IMR-90 (cell line): ENCODE measurements around the gene APPL2. TPM values are rescaled to one million over a fixed set of nuclear protein-coding genes. Genes with fewer than 3 reads are reported as not detected.

Source experiments
- ATAC-seq: fragments of 200-7000 bp; cut with Tn5 transposase; 2 replicates; pipeline ENCODE4 v1.9.1; 2020; ENCODE audit warnings: low read depth, mild to moderate bottlenecking, moderate library complexity
- BruUV-seq: library from RNA; stranded (reverse); fragments of 400-500 nt; replicated peaks from 2 replicates; lab custom pipeline; 2021; lab: Mats Ljungman, UMichigan
- CTCF ChIA-PET: fragments of 300-600 bp; formaldehyde crosslinking; extraction: SDS; loops from one replicate; lab custom pipeline; 2021; ENCODE audit warnings: antibody characterized with exemption; lab: Yijun Ruan, JAX
- POLR2A ChIA-PET: fragments of 300-600 bp; sonication (Branson Sonifier 250); formaldehyde crosslinking; loops from one replicate; lab custom pipeline; 2022; ENCODE audit warnings: antibody characterized with exemption; ENCODE audit not compliant: unreplicated experiment; lab: Charles Lee
- DNase-seq: peaks from one replicate; pipeline ENCODE4 v3.0.0; 2013
- H2AFZ ChIP-seq: replicated peaks from 2 replicates; pipeline ENCODE3; 2013; ENCODE audit warnings: low read length, mild to moderate bottlenecking; ENCODE audit not compliant: poor library complexity
- H2AK5ac ChIP-seq: 2 replicates; pipeline ENCODE4 v1.6.1; 2013; ENCODE audit warnings: low read depth, low read length, inconsistent platforms
- H2AK9ac ChIP-seq: replicated peaks from 2 replicates; pipeline ENCODE3; 2013; ENCODE audit warnings: mild to moderate bottlenecking, low read depth, low read length, moderate library complexity; ENCODE audit not compliant: poor library complexity
- H2BK120ac ChIP-seq: 2 replicates; pipeline ENCODE4 v1.6.1; 2013; ENCODE audit warnings: low read depth, low read length, inconsistent platforms
- H2BK15ac ChIP-seq: 3 replicates; pipeline ENCODE4 v1.6.1; 2013; ENCODE audit warnings: low read depth, low read length, inconsistent platforms
- H2BK20ac ChIP-seq: 2 replicates; pipeline ENCODE4 v1.6.1; 2013; ENCODE audit warnings: low read depth, mild to moderate bottlenecking, inconsistent platforms, low read length, moderate library complexity
- H2BK5ac ChIP-seq: 2 replicates; pipeline ENCODE4 v1.6.1; 2013; ENCODE audit warnings: mild to moderate bottlenecking, low read depth, low read length, inconsistent platforms; ENCODE audit not compliant: poor library complexity, severe bottlenecking
- H3K14ac ChIP-seq: replicated peaks from 2 replicates; pipeline ENCODE4 v1.6.1; 2013; ENCODE audit warnings: low read depth, low read length, inconsistent platforms
- H3K18ac ChIP-seq: 2 replicates; pipeline ENCODE4 v1.6.1; 2013; ENCODE audit warnings: low read depth, low read length, control low read depth
- H3K23ac ChIP-seq: 2 replicates; pipeline ENCODE4 v1.6.1; 2013; ENCODE audit warnings: low read depth, low read length, inconsistent platforms
- H3K27ac ChIP-seq: 2 replicates; pipeline ENCODE4 v1.5.1; 2013; ENCODE audit warnings: mild to moderate bottlenecking, control low read depth, low read length; ENCODE audit not compliant: insufficient read depth
- H3K27me3 ChIP-seq: 2 replicates; pipeline ENCODE4 v1.6.1; 2013; ENCODE audit warnings: low read length; ENCODE audit not compliant: control insufficient read depth, insufficient read depth
- H3K36me3 ChIP-seq: 2 replicates; pipeline ENCODE4 v1.6.1; 2013; ENCODE audit warnings: low read length, mixed read lengths; ENCODE audit not compliant: control insufficient read depth, insufficient read depth
- H3K4ac ChIP-seq: 2 replicates; pipeline ENCODE4 v1.6.1; 2013; ENCODE audit warnings: low read depth, low read length, inconsistent platforms
- H3K4me1 ChIP-seq: 2 replicates; pipeline ENCODE4 v1.6.1; 2013; ENCODE audit warnings: low read length, mixed read lengths; ENCODE audit not compliant: control insufficient read depth, insufficient read depth
- H3K4me2 ChIP-seq: 2 replicates; pipeline ENCODE4 v1.6.1; 2013; ENCODE audit warnings: low read depth, mild to moderate bottlenecking, control low read depth, low read length, moderate library complexity
- H3K4me3 ChIP-seq: 2 replicates; pipeline ENCODE4 v1.5.1; 2013; ENCODE audit warnings: low read depth, mild to moderate bottlenecking, control low read depth, low read length, moderate library complexity; ENCODE audit not compliant: insufficient read depth
- H3K56ac ChIP-seq: 2 replicates; pipeline ENCODE4 v1.6.1; 2013; ENCODE audit warnings: low read length, inconsistent platforms; ENCODE audit not compliant: insufficient read depth; ENCODE audit errors: extremely low read depth
- H3K79me1 ChIP-seq, 2 experiments: 2 replicates each; pipeline ENCODE4 v1.6.1; 2013; ENCODE audit warnings: low read length in 2 of 2, inconsistent platforms in 1 of 2, low read depth in 1 of 2
- H3K9ac ChIP-seq: 2 replicates; pipeline ENCODE4 v1.6.1; 2013; ENCODE audit warnings: low read depth, low read length, control low read depth
- H3K9me1 ChIP-seq: 2 replicates; pipeline ENCODE4 v1.6.1; 2013; ENCODE audit warnings: low read length, inconsistent platforms; ENCODE audit not compliant: insufficient read depth
- H3K9me3 ChIP-seq: 2 replicates; pipeline ENCODE4 v1.6.1; 2013; ENCODE audit warnings: low read length; ENCODE audit not compliant: control insufficient read depth, insufficient read depth
- H4K20me1 ChIP-seq: 2 replicates; pipeline ENCODE4 v1.6.1; 2013; ENCODE audit warnings: low read length, inconsistent platforms; ENCODE audit not compliant: insufficient read depth
- H4K5ac ChIP-seq: 2 replicates; pipeline ENCODE4 v1.6.1; 2013; ENCODE audit warnings: mild to moderate bottlenecking, low read depth, low read length, control low read depth
- H4K8ac ChIP-seq, 2 experiments: 2 replicates each; pipeline ENCODE4 v1.6.1; 2013; ENCODE audit warnings: low read depth in 2 of 2, low read length in 2 of 2, control low read depth in 1 of 2, inconsistent platforms in 1 of 2
- H4K91ac ChIP-seq: 2 replicates; pipeline ENCODE4 v1.6.1; 2013; ENCODE audit warnings: low read depth, low read length, inconsistent platforms; ENCODE audit not compliant: insufficient read depth
- BHLHE40 ChIP-seq: fragments of 150-350 bp; IDR thresholded peaks from 2 replicates; pipeline ENCODE4 v1.6.1; 2016; ENCODE audit warnings: mild to moderate bottlenecking, low read depth, low read length
- CEBPB ChIP-seq: IDR thresholded peaks from 2 replicates; pipeline ENCODE4 v1.6.1; 2012; ENCODE audit warnings: low read depth, low read length, improper control_type of control experiment
- CHD1 ChIP-seq: IDR thresholded peaks from 2 replicates; pipeline ENCODE4 v1.6.1; 2012; ENCODE audit warnings: low read depth, low read length, improper control_type of control experiment
- CTCF ChIP-seq: conservative IDR thresholded peaks from 2 replicates; pipeline ENCODE4 v1.5.1; 2012; ENCODE audit warnings: mild to moderate bottlenecking, low read depth, low read length, improper control_type of control experiment
- ELK1 ChIP-seq: fragments of 150-350 bp; IDR thresholded peaks from 2 replicates; pipeline ENCODE4 v1.6.1; 2016; ENCODE audit warnings: low read depth, mild to moderate bottlenecking, low read length, moderate library complexity, borderline replicate concordance
- FOS ChIP-seq: fragments of 150-350 bp; IDR thresholded peaks from 2 replicates; pipeline ENCODE4 v1.6.1; 2016; ENCODE audit warnings: low read depth, low read length
- MAFK ChIP-seq: IDR thresholded peaks from 2 replicates; pipeline ENCODE4 v1.6.1; 2012; ENCODE audit warnings: low read depth, low read length, improper control_type of control experiment
- MAZ ChIP-seq: IDR thresholded peaks from 2 replicates; pipeline ENCODE4 v1.6.1; 2012; ENCODE audit warnings: low read depth, mild to moderate bottlenecking, low read length, improper control_type of control experiment, moderate library complexity, borderline replicate concordance
- MXI1 ChIP-seq: IDR thresholded peaks from 2 replicates; pipeline ENCODE4 v1.6.1; 2012; ENCODE audit warnings: low read depth, mild to moderate bottlenecking, low read length, moderate library complexity, borderline replicate concordance
- NFE2L2 ChIP-seq: fragments of 150-350 bp; IDR thresholded peaks from 2 replicates; pipeline ENCODE4 v1.6.1; 2016; ENCODE audit warnings: low read depth, mild to moderate bottlenecking, low read length
- POLR2A ChIP-seq: IDR thresholded peaks from 2 replicates; pipeline ENCODE4 v1.6.1; 2012; ENCODE audit warnings: mild to moderate bottlenecking, low read depth, low read length
- RCOR1 ChIP-seq: IDR thresholded peaks from 2 replicates; pipeline ENCODE4 v1.6.1; 2012; ENCODE audit warnings: mild to moderate bottlenecking, low read length, improper control_type of control experiment; ENCODE audit not compliant: insufficient replicate concordance
- RFX5 ChIP-seq: IDR thresholded peaks from 2 replicates; pipeline ENCODE4 v1.8.0; 2012; ENCODE audit warnings: low read depth, mild to moderate bottlenecking, low read length, moderate library complexity
- SMC3 ChIP-seq: fragments of 150-350 bp; IDR thresholded peaks from 2 replicates; pipeline ENCODE4 v1.6.1; 2016; ENCODE audit warnings: low read depth, mild to moderate bottlenecking, antibody characterized with exemption, low read length, moderate library complexity
- USF2 ChIP-seq: fragments of 150-350 bp; IDR thresholded peaks from 2 replicates; pipeline ENCODE4 v1.6.1; 2017; ENCODE audit warnings: mild to moderate bottlenecking, antibody characterized with exemption, low read length, low read depth
- WGBS, 2 experiments: methylation state at CpG; one replicate each; pipeline versions ENCODE4 v1.1.5 to v1.1.7; 2013; ENCODE audit warnings: missing lambda C conversion rate in 2 of 2; ENCODE audit not compliant: insufficient read length in 1 of 2; ENCODE audit errors: extremely low coverage in 2 of 2; 5-methylcytosine and 5-hydroxymethylcytosine counted together
- dilution Hi-C: fragments of 300-500 bp; cut with HindIII; formaldehyde crosslinking; loops from one replicate; pipeline ENCODE4 v1.14.3; 2018; ENCODE audit warnings: low sequenced_read_pairs; ENCODE audit not compliant: unreplicated experiment
- in situ Hi-C: fragments of 300-500 bp; cut with MboI; formaldehyde crosslinking; loops from 3 replicates; pipeline ENCODE4 v1.14.3; 2019; ENCODE audit warnings: low sequenced_read_pairs, inconsistent platforms, mixed read lengths
- intact Hi-C: fragments of 100-400 bp; cut with micrococcal nuclease; formaldehyde crosslinking; loops from 2 replicates; pipeline ENCODE4 v1.10.0; 2022
- polyA plus RNA-seq, 3 experiments: library from polyadenylated mRNA; depleted of rRNA; stranded (reverse); fragments of >200 nt; gene quantifications; 2 replicates each; pipeline ENCODE4 v1.2.3, GENCODE V29; 2012; ENCODE audit warnings: low replicate concordance in 1 of 3
- total RNA-seq: library from RNA; depleted of rRNA; stranded (reverse); fragments of >200 nt; gene quantifications from 2 replicates; pipeline ENCODE4 v1.2.3, GENCODE V29; 2012

The APPL2 gene
- total and polyA plus RNA-seq, 2 of the 4 experiments (the other 2 are of a cell fraction), result 42.3 to 65.8 TPM

GRCh38 chr12:105164068-105164467, 71.9 kb downstream of the APPL2 start:
- Histone ChIP-seq H2BK20ac (no peak overlapping the region), H3K9me3 (no peaks in the 10 kb centered on the region), H3K4me2 (no peak overlapping the region), H3K79me1 (peaks cover 0 to 10% of the 10 kb centered on the region in 2 experiments; a peak in 1 of 4 replicates), H4K20me1 (no peaks in the 10 kb centered on the region; the same call in 1 of the 2 replicates), H3K27me3 (no peaks in the 10 kb centered on the region), H3K9me1 (peaks cover 2% of the 10 kb centered on the region; the same call in 1 of the 2 replicates), H4K8ac (no peak overlapping the region), H3K9ac (no peak overlapping the region), H2AK5ac (no peak overlapping the region), H3K56ac (no peak overlapping the region), H3K4ac (no peak overlapping the region), H2AK9ac (no peak overlapping the region), H2AFZ (no peak overlapping the region), H3K18ac (no peak overlapping the region), H3K23ac (no peak overlapping the region), H4K91ac (no peak overlapping the region), H2BK15ac (no peak overlapping the region), H4K5ac (no peak overlapping the region), H3K36me3 (peaks cover 34% of the 10 kb centered on the region), H3K4me3 (no peak overlapping the region), H2BK5ac (no peak overlapping the region), H3K14ac (no peak overlapping the region), H2BK120ac (no peak overlapping the region), H3K4me1 (peaks cover 4% of the 10 kb centered on the region), H3K27ac (no peak overlapping the region)
- BruUV-seq, result no TSS peak
- dilution Hi-C loops, result no loop called here
- ChIA-PET CTCF (no interaction called here), POLR2A (interaction anchor here (0.6 kb wide), 1 partner anchor 16 kb away, joined by 4 read pairs; no protein-coding TSS in a partner anchor)
- no peak for ATAC-seq
- intact Hi-C loops, result loop anchor here (2.0 to 5.0 kb wide), 2 partner anchors 15 to 37 kb away; no protein-coding TSS in a partner anchor
- in situ Hi-C loops, result no loop called here
- no CpG with 5 or more reads among the region's 2 CpGs for WGBS, 2 experiments
- TF ChIP-seq FOS (no peak), RCOR1 (no peak), CTCF (no peak), MAZ (no peak), USF2 (no peak), RFX5 (no peak), ELK1 (no peak), BHLHE40 (no peak), MXI1 (no peak), CEBPB (no peak), POLR2A (no peak), SMC3 (no peak), NFE2L2 (no peak), CHD1 (no peak), MAFK (no peak)
- no peak for DNase-seq
